22Rv1 (cell line): Measurements from ENCODE around the gene MAPKAPK5.

ENCODE experiments used
- CTCF ChIP-seq: fragments of 450-650 bp; IDR thresholded peaks from 2 replicates; pipeline ENCODE4 v1.5.1; 2017; ENCODE audit warnings: mild to moderate bottlenecking
- ZFX ChIP-seq: fragments of 450-650 bp; IDR thresholded peaks from 2 replicates; pipeline ENCODE4 v1.6.1; 2017; ENCODE audit warnings: antibody characterized with exemption, borderline replicate concordance

DNA sequence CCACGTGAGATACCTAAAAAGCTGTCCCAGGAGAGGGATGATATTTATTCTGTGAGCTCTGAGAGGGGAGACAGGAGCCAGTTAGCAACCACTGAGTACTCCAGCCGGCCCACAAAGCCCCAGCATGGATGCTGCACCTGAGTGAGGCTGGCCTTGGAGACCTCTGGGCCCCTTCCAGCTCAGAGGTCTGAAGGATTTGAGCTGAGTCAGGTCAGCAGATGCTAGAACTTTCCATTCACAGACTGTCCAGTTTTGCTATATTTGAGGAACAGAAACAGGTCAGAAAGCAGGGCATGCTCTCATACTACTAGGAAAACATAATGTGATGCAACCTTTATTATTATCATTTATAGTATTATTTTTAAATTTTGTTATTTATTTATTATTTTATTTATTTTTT lies 15.0 kb upstream of the MAPKAPK5 start:
- no peak for TF ChIP-seq CTCF
- TF ChIP-seq ZFX = no peak
